Cardiac fibroblast (primary cell): Measurements from ENCODE around the gene FOXRED2.

Experiments used
- DNase-seq, 2 donors: peaks; one replicate each; pipeline versions ENCODE4 v3.0.0 to v3.0.0-alpha.2; 2010; ENCODE audit warnings: low read depth in 2 of 2
- H3K4me3 ChIP-seq, 2 donors: replicated peaks in 1 of 2; 1 replicate in 1 of 2; 2 replicates in 1 of 2; pipeline ENCODE4 v1.5.1; 2011; ENCODE audit warnings: low read depth in 2 of 2, low read length in 2 of 2, mild to moderate bottlenecking in 2 of 2, moderate library complexity in 1 of 2
- CTCF ChIP-seq: IDR thresholded peaks from one replicate; pipeline ENCODE4 v1.5.1; 2011; ENCODE audit warnings: low read depth, mild to moderate bottlenecking, low read length, inconsistent platforms

Gene FOXRED2

GRCh38 chr22:36505998-36506635 lies 723 bp downstream of the FOXRED2 start:
- no peak for DNase-seq
- TF ChIP-seq CTCF: no peak
- H3K4me3 ChIP-seq: peak overlapping the region; percentile 42 to 59

GRCh38 chr22:36497910-36498665 lies 8.8 kb downstream of the FOXRED2 start:
- peak; percentile 3 for TF ChIP-seq CTCF
- DNase-seq: no peak
- no peak overlapping the region for H3K4me3 ChIP-seq

GRCh38 chr22:36493690-36494110 lies 13.1 kb downstream of the FOXRED2 start:
- TF ChIP-seq CTCF: no peak
- DNase-seq: no peak
- H3K4me3 ChIP-seq: no peak overlapping the region

- no peak for TF ChIP-seq CTCF
- DNase-seq: no peak
- no peak overlapping the region for H3K4me3 ChIP-seq
These were observed 14.7 kb downstream of the FOXRED2 start for GRCh38 chr22:36492109-36492508.

- DNase-seq: no peak
- no peak overlapping the region for H3K4me3 ChIP-seq
- TF ChIP-seq CTCF: no peak
These were observed 15.7 kb downstream of the FOXRED2 start for GRCh38 chr22:36491155-36491554.

GRCh38 chr22:36486619-36487384 lies 20.0 kb downstream of the FOXRED2 start:
- peak; percentile 85 for TF ChIP-seq CTCF
- H3K4me3 ChIP-seq: no peak overlapping the region
- DNase-seq: peak; percentile 60 to 81
